OCI-LY7 (cell line): ENCODE measurements around the gene GIMAP5. TPM values are rescaled to one million over a fixed set of nuclear protein-coding genes. Genes with fewer than 3 reads are reported as not detected.

Experiments used
- BruUV-seq: library from RNA; stranded (reverse); fragments of 400-500 nt; replicated peaks from 2 replicates; lab custom pipeline; 2021; lab: Mats Ljungman, UMichigan
- CTCF ChIA-PET: fragments of 300-600 bp; sonication (Branson Sonifier 250); formaldehyde crosslinking; loops from one replicate; lab custom pipeline; 2022; ENCODE audit warnings: antibody characterized with exemption; ENCODE audit not compliant: unreplicated experiment; lab: Charles Lee
- POLR2A ChIA-PET: fragments of 300-600 bp; sonication (Branson Sonifier 250); formaldehyde crosslinking; loops from one replicate; lab custom pipeline; 2022; ENCODE audit warnings: antibody characterized with exemption; lab: Charles Lee
- DNase-seq: peaks from one replicate; pipeline ENCODE4 v3.0.0-alpha.2; 2015; ENCODE audit warnings: low spot score
- H2AFZ ChIP-seq: fragments of 200-600 bp; sonication (generic), shearing (Covaris generic); 2 replicates; pipeline ENCODE4 v1.6.1; 2014; ENCODE audit warnings: mild to moderate bottlenecking, antibody characterized with exemption, low read length, moderate library complexity
- H3K27ac ChIP-seq: fragments of 200-600 bp; sonication (generic); 2 replicates; pipeline ENCODE4 v1.5.1; 2014; ENCODE audit warnings: mixed run types, low read depth, mild to moderate bottlenecking, moderate library complexity, low read length, inconsistent platforms; ENCODE audit not compliant: poor library complexity, severe bottlenecking
- H3K36me3 ChIP-seq: fragments of 200-600 bp; sonication (generic); 2 replicates; pipeline ENCODE4 v1.6.1; 2014; ENCODE audit warnings: mild to moderate bottlenecking, antibody characterized with exemption, low read length, moderate library complexity, mixed read lengths; ENCODE audit not compliant: insufficient read depth
- H3K4me1 ChIP-seq: fragments of 200-600 bp; sonication (generic); 2 replicates; pipeline ENCODE4 v1.5.1; 2014; ENCODE audit warnings: mild to moderate bottlenecking, low read length; ENCODE audit not compliant: insufficient read depth, poor library complexity, severe bottlenecking
- H3K4me2 ChIP-seq: fragments of 200-600 bp; sonication (generic); 2 replicates; pipeline ENCODE4 v1.6.1; 2014; ENCODE audit warnings: mild to moderate bottlenecking, low read length
- H3K4me3 ChIP-seq: fragments of 200-600 bp; sonication (generic); 2 replicates; pipeline ENCODE4 v1.5.1; 2014; ENCODE audit warnings: mild to moderate bottlenecking, low read depth, low read length; ENCODE audit not compliant: poor library complexity, severe bottlenecking
- H3K79me2 ChIP-seq: fragments of 200-600 bp; sonication (generic); 2 replicates; pipeline ENCODE4 v1.6.1; 2016; ENCODE audit warnings: low read depth, mild to moderate bottlenecking, low read length, moderate library complexity, mixed read lengths; ENCODE audit not compliant: insufficient read depth
- H3K9me2 ChIP-seq: fragments of 200-600 bp; sonication (generic); 2 replicates; pipeline ENCODE4 v1.6.1; 2016; ENCODE audit warnings: mild to moderate bottlenecking, low read length, mixed read lengths; ENCODE audit not compliant: insufficient read depth
- H3K9me3 ChIP-seq: fragments of 200-600 bp; sonication (generic); 2 replicates; pipeline ENCODE4 v1.6.1; 2014; ENCODE audit warnings: mild to moderate bottlenecking, mixed run types, low read length, mixed read lengths
- H4K20me1 ChIP-seq: fragments of 200-600 bp; sonication (generic); 2 replicates; pipeline ENCODE4 v1.6.1; 2014; ENCODE audit warnings: mild to moderate bottlenecking, antibody characterized with exemption, low read length, moderate library complexity, mixed read lengths; ENCODE audit not compliant: insufficient read depth
- EZH2phosphoT487 ChIP-seq: fragments of 200-600 bp; sonication (generic); IDR thresholded peaks from 2 replicates; pipeline ENCODE4 v1.6.1; 2018; ENCODE audit warnings: low read depth, borderline replicate concordance, mild to moderate bottlenecking, mixed run types, antibody characterized with exemption, low read length, moderate library complexity, mixed read lengths
- intact Hi-C: fragments of 100-400 bp; cut with micrococcal nuclease; formaldehyde crosslinking; loops from one replicate; pipeline ENCODE4 v1.10.0; 2022; ENCODE audit not compliant: unreplicated experiment
- total RNA-seq, 2 experiments: library from RNA; depleted of rRNA in 1 of 2; stranded (reverse); fragments of >200 nt in 1 of 2; shearing (Covaris generic) in 1 of 2; gene quantifications; 2 replicates each; pipeline ENCODE4 v1.2.3, GENCODE V29; 2014 to 2022
- TF ChIP-seq, protein P1 (sequence below): fragments of 200-600 bp; sonication (generic); conservative IDR thresholded peaks from 2 replicates; pipeline ENCODE4 v1.5.1; 2014; ENCODE audit warnings: mild to moderate bottlenecking, antibody characterized with exemption, low read length, moderate library complexity, mixed read lengths

GIMAP5 gene
- total RNA-seq, 2 experiments from 2014 or later = not detected

DNA sequence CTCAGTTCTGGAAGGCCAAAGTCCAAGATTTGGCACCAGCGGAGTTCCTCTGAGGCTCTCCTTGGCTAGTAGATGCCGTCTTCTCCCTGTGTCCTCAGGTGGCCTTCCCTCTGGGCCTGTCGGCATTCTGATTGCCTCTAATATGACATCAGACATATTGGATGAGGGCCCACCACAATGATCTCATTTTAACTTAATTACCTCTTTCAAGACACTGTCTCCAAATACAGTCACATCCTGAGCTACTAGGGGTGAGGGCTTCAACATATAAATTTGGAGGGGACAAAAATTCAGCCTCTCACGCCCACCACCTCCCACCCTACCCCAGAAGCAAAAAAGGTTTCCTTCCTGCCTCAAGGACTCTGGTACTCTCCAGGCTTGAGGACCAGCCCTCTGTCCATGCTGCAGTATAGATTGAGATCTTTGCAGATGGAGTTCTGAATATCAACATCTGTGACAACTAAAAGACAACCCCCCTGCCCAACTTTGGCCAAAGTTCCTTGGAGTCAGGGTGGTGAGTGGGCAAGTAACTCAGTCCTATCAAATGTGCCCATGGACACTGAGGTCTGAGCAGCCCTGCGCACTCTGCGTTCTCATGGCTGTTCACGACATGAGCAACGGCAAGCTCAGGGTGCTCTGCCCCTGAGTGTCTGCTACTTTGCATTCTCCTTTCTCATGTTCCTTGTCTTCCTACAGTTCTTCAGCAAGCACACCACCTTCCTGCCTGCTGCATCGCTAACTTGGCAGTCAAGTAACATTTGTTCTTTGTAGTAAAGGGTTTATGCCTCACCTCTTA lies 51.5 kb downstream of the GIMAP5 start:
- BruUV-seq = no TSS peak
- POLR2A ChIA-PET = interaction anchor here (0.6 kb wide), 1 partner anchor 343 kb away, joined by 3 read pairs; no protein-coding TSS in a partner anchor
- intact Hi-C loops = no loop called here
- TF ChIP-seq, protein P1, sequence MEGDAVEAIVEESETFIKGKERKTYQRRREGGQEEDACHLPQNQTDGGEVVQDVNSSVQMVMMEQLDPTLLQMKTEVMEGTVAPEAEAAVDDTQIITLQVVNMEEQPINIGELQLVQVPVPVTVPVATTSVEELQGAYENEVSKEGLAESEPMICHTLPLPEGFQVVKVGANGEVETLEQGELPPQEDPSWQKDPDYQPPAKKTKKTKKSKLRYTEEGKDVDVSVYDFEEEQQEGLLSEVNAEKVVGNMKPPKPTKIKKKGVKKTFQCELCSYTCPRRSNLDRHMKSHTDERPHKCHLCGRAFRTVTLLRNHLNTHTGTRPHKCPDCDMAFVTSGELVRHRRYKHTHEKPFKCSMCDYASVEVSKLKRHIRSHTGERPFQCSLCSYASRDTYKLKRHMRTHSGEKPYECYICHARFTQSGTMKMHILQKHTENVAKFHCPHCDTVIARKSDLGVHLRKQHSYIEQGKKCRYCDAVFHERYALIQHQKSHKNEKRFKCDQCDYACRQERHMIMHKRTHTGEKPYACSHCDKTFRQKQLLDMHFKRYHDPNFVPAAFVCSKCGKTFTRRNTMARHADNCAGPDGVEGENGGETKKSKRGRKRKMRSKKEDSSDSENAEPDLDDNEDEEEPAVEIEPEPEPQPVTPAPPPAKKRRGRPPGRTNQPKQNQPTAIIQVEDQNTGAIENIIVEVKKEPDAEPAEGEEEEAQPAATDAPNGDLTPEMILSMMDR = no peak
- no peak for TF ChIP-seq EZH2phosphoT487
- no peak overlapping the region for H3K4me2 ChIP-seq
- H3K4me1 ChIP-seq = no peaks in the 10 kb centered on the region
- no peaks in the 10 kb centered on the region for H3K9me2 ChIP-seq
- no peak overlapping the region for H3K4me3 ChIP-seq
- H3K27ac ChIP-seq = no peak overlapping the region
- no peaks in the 10 kb centered on the region for H4K20me1 ChIP-seq
- DNase-seq = no peak
- no peaks in the 10 kb centered on the region for H3K9me3 ChIP-seq
- H2AFZ ChIP-seq = no peak overlapping the region
- H3K79me2 ChIP-seq = no peaks in the 10 kb centered on the region
- CTCF ChIA-PET = no interaction called here
- H3K36me3 ChIP-seq = no peaks in the 10 kb centered on the region

- intact Hi-C loops = no loop called here
- H4K20me1 ChIP-seq = no peaks in the 10 kb centered on the region
- no peak overlapping the region for H3K4me2 ChIP-seq
- H3K4me1 ChIP-seq = no peaks in the 10 kb centered on the region
- no peak for DNase-seq
- H3K27ac ChIP-seq = no peak overlapping the region
- no peaks in the 10 kb centered on the region for H3K36me3 ChIP-seq
- POLR2A ChIA-PET = no interaction called here
- H3K79me2 ChIP-seq = no peaks in the 10 kb centered on the region
- TF ChIP-seq EZH2phosphoT487 = no peak
- TF ChIP-seq, protein P1 = no peak
- H3K9me2 ChIP-seq = no peaks in the 10 kb centered on the region
- CTCF ChIA-PET = no interaction called here
- BruUV-seq = no TSS peak
- H2AFZ ChIP-seq = no peak overlapping the region
- H3K9me3 ChIP-seq = no peaks in the 10 kb centered on the region
- no peak overlapping the region for H3K4me3 ChIP-seq
Observed at GRCh38 chr7:150790416-150791075, 53.3 kb downstream of the GIMAP5 start.

GRCh38 chr7:150791304-150791703 lies 54.1 kb downstream of the GIMAP5 start:
- POLR2A ChIA-PET = no interaction called here
- intact Hi-C loops = no loop called here

More at GRCh38 chr7:150791304-150791703, 54.1 kb downstream of the GIMAP5 start:
- Histone ChIP-seq H3K4me2 (no peak overlapping the region), H3K9me3 (no peaks in the 10 kb centered on the region), H3K4me3 (no peak overlapping the region), H2AFZ (no peak overlapping the region), H4K20me1 (no peaks in the 10 kb centered on the region), H3K27ac (no peak overlapping the region), H3K79me2 (no peaks in the 10 kb centered on the region), H3K36me3 (no peaks in the 10 kb centered on the region), H3K4me1 (no peaks in the 10 kb centered on the region), H3K9me2 (no peaks in the 10 kb centered on the region)
- DNase-seq = no peak
- TF ChIP-seq, protein P1 = no peak
- no peak for TF ChIP-seq EZH2phosphoT487
- no TSS peak for BruUV-seq
- CTCF ChIA-PET = no interaction called here
